GM12801 (cell line): ENCODE results near the gene CCL20.

Experiments used
- TF ChIP-seq, protein P1 (sequence below): IDR thresholded peaks from one replicate; pipeline ENCODE4 v1.5.1; 2011; ENCODE audit warnings: control low read depth; ENCODE audit not compliant: insufficient read length; ENCODE audit errors: extremely low read depth

CCL20 gene, protein sequence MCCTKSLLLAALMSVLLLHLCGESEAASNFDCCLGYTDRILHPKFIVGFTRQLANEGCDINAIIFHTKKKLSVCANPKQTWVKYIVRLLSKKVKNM

DNA sequence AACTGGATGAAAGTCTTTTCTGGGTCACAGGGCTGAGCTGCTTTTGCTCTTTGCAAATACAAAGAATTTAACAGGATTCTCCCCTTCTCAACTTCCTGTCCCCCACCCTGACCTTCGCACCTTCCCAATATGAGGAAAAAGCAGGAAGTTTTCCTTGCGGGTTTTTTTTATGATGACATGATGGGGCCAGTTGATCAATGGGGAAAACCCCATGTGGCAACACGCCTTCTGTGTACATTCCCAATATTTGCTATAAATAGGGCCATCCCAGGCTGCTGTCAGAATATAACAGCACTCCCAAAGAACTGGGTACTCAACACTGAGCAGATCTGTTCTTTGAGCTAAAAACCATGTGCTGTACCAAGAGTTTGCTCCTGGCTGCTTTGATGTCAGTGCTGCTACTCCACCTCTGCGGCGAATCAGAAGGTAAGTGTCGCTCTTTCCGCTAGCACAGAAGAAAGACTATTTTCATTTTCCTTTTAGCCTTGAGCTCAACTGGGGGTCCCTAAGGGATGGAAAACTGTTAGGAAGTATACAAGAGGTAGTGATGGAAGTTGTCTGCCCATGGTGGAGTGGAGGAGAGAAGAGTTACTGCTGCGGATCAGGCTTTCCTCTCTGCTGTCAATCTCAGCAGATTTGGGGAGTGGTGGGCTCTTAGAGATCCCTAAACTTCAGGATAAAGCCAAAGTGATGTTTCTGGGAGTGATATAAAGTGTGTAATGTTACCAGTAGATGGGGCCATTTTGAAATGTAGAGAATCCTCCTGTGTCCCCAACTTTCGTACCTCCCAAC lies at the start of gene CCL20:
TSS of gene CCL20 (plus strand) at position 281 of the 792 bp plus-strand sequence. CDS start at position 351, 70 bp downstream.
- TF ChIP-seq, protein P1, sequence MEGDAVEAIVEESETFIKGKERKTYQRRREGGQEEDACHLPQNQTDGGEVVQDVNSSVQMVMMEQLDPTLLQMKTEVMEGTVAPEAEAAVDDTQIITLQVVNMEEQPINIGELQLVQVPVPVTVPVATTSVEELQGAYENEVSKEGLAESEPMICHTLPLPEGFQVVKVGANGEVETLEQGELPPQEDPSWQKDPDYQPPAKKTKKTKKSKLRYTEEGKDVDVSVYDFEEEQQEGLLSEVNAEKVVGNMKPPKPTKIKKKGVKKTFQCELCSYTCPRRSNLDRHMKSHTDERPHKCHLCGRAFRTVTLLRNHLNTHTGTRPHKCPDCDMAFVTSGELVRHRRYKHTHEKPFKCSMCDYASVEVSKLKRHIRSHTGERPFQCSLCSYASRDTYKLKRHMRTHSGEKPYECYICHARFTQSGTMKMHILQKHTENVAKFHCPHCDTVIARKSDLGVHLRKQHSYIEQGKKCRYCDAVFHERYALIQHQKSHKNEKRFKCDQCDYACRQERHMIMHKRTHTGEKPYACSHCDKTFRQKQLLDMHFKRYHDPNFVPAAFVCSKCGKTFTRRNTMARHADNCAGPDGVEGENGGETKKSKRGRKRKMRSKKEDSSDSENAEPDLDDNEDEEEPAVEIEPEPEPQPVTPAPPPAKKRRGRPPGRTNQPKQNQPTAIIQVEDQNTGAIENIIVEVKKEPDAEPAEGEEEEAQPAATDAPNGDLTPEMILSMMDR, result no peak

DNA sequence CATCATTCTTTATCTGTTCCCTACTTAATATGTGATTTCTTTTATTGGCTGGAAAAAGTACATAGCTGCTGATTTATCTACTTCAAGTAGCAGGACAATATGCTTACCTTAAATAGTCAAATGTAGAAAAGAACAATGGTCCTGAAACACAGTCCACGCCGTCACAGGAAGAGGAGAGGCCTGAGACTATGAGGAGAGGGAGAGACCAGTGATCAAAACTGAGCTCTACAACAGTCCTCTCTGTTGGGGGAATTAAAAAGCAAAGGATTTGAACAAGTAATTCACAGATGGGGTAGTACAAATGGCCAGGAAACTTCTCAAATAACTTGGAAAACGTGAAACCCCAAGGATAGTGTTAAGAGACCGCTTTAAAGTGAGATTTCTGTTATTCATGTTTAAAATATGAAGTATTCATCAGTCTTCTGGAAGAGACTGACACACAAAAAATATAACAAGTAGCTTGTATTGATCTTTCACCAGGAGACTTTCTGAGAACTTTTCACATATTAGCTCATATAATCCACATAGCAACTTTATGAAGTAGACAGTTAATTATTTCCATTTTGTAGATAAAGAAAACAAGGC lies 47.8 kb upstream of the CCL20 start:
- TF ChIP-seq, protein P1, result no peak

DNA sequence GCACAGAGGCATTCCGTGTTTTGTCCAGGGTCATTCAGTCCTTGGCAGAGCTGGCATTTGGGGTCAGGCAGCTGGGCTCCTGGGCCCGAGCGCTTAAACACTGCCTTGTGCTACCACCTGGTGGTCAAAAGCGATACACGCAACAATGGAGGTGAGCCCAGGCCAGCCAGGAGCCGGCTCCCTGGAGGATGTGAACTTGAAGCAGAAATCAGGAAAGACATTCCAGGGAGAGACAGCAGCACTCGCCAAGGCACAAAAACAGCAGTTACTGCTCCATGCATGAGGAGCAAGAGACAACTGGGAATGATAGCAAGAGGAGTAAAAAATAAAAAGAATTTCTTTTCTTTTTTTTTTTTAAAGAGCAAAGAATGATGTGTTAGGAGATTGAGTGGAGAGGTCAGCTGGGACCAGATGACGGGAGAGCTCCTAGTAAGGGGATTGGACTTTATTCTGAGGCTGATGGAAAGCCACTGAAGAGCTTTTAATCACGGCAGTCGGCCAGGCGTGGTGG lies 47.2 kb upstream of the CCL20 start:
- TF ChIP-seq, protein P1, result no peak

DNA sequence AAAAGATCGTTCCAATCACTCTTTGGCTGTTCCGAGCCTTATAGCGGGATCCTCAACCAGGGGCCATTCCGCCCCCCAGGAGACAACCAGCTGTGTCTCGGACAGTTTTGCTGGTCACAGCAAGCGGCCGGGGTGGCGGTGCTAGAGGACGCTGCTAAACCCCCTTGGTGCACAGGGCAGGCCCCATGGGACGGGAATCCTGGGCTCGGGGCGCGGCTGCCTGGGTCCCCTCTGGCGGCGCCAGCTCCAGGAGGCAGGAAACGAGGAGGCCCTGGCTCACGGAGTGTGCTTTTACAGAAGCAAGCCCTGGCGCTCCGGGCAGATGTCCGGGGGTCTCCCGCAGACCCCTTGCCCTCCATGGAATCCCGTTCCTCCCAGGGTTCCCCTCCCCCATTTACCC lies 45.8 kb upstream of the CCL20 start:
- TF ChIP-seq, protein P1, result no peak

DNA sequence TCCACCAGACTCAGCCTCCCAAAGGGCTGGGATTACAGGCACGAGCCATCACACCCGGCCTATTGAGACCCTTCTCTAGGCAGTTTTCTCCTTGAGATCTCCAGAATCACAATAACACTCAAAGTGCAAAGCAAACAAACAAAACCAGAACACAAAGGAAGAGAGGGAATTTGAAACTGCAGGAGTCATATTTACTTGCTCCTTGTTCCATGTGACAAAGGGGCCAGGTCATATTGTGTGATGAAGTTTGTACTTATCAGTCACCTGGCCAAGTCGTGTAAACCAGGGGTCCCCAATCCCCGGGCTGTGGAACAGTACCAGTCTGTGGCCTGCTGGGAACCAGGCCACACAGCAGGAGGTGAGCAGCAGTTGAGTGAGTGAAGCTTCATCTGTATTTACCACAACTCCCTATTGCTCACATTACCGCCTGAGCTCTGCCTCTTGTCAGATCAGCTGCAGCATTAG lies 41.4 kb upstream of the CCL20 start:
- TF ChIP-seq, protein P1, result no peak

DNA sequence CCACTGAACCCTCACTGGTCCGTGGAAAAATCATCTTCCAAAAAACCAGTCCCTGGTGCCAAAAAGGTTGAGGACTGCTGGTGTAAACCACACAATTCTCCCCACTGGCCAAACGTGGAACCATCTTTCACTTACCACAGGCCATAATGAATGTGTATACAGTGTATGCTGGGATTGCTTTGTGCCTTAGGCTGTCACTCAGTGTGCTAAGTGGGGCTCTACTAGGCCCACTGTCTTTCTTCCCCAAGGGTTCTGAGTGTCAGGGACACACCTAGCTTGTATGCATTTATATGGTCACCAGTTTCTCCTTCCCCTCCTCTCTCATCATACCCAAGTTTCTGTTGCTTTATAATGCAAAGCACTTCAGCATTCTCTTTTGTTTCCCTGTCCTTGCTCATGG lies 40.7 kb upstream of the CCL20 start:
- TF ChIP-seq, protein P1, result no peak

DNA sequence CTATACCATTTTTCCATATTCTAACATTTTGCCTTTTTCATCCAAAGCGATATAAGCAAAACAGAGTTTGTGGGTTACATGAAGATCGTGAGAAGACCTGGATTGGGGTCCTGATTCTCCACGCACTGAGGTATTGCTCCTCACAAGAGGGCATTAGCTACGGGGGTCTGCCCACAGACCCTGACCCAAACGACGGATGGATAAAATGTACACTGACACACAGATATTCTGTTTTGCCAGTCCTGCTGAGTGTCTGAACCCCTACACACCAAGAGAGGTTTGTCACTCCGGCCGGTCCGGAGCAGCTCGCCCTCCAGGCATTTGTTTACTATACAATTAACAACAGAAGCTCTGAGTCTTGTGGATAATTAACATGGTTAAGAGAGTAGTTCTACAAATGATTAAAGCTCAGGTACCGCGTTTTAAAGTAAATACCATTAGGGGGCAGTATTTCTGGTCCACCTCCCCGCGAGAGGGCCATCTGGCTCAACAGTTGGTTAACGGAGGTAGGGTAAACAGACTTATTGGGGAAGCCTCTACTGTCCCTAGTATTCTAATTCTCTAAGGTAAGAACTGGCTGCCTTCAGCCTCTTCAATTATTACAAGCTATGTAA lies 39.5 kb upstream of the CCL20 start:
- TF ChIP-seq, protein P1, result no peak
